ENCODE data around the gene LGALS7B. TPM values are rescaled to one million over a fixed set of nuclear protein-coding genes. Genes with fewer than 3 reads are reported as not detected.
"Not testable (repeated sequence)": the region's sequence is repeated elsewhere in the genome, so short reads cannot be mapped to it uniquely, and the experiment has no call there.

LGALS7B gene
- total RNA-seq, 1 experiment from 2014 or later: 1.2 TPM

- no peak for TF ChIP-seq STAT6 (CRISPR knock-in tag; conservative IDR thresholded peaks at IDR 0.05; ENCODE audit: low read depth)
- TF ChIP-seq E2F1 (CRISPR knock-in tag; IDR thresholded peaks at IDR 0.05): no peak
- TF ChIP-seq ZNF416 (CRISPR knock-in tag; IDR thresholded peaks at IDR 0.05): no peak
- no peak for TF ChIP-seq CTCF (IDR thresholded peaks at IDR 0.05)
- TF ChIP-seq CREM (CRISPR knock-in tag; IDR thresholded peaks at IDR 0.05): no peak
- no peak for TF ChIP-seq KAT7 (CRISPR knock-in tag; IDR thresholded peaks at IDR 0.05; ENCODE audit: borderline replicate concordance)
- TF ChIP-seq ZNF396 (CRISPR knock-in tag; IDR thresholded peaks at IDR 0.05; ENCODE audit: borderline replicate concordance): no peak
- TF ChIP-seq RELA (CRISPR knock-in tag; IDR thresholded peaks at IDR 0.05; ENCODE audit: borderline replicate concordance): no peak
- no peak for TF ChIP-seq ATF3 (CRISPR knock-in tag; conservative IDR thresholded peaks at IDR 0.05)
- TF ChIP-seq HMGA2 (CRISPR knock-in tag; IDR thresholded peaks at IDR 0.05): no peak
- TF ChIP-seq MXD4 (CRISPR knock-in tag; IDR thresholded peaks at IDR 0.05; ENCODE audit: borderline replicate concordance): no peak
Observed at GRCh38 chr19:38795549-38795948, 6.5 kb downstream of the LGALS7B start (continued).

- ChIA-PET POLR2A (no interaction called here), CTCF (no interaction called here)
- Mint-ChIP-seq H3K9me3 (peaks cover 8% of the 10 kb centered on the region; the same call in 1 of the 2 replicates), H3K27me3 (ENCODE audit: low read depth) (peaks cover 14% of the 10 kb centered on the region), H3K27ac (no peak overlapping the region), H3K4me3 (no peak overlapping the region), H3K4me1 (peaks cover 5% of the 10 kb centered on the region), H3K36me3 (no peaks in the 10 kb centered on the region)
- TF ChIP-seq GRHL2 (CRISPR knock-in tag; IDR thresholded peaks at IDR 0.05; ENCODE audit: insufficient replicate concordance, severe bottlenecking): no peak
- ATAC-seq (no peak), DNase-seq (ENCODE audit: low spot score) (no peak)
Observed at GRCh38 chr19:38796154-38796553, 7.2 kb downstream of the LGALS7B start.

GRCh38 chr19:38797781-38798180 is 8.8 kb downstream of the LGALS7B start:
- H3K4me3 Mint-ChIP-seq; DNase-seq (ENCODE audit: low spot score); ATAC-seq; POLR2A ChIA-PET; H3K36me3 Mint-ChIP-seq; H3K9me3 Mint-ChIP-seq; H3K27ac Mint-ChIP-seq; H3K4me1 Mint-ChIP-seq; CTCF ChIA-PET: not testable (repeated sequence)
- H3K27me3 Mint-ChIP-seq (ENCODE audit: low read depth): peaks cover 18% of the 10 kb centered on the region

- Mint-ChIP-seq H3K27me3 (ENCODE audit: low read depth) (peaks cover 9% of the 10 kb centered on the region), H3K4me3 (no peak overlapping the region), H3K9me3 (peaks cover 8% of the 10 kb centered on the region; the same call in 1 of the 2 replicates), H3K4me1 (no peaks in the 10 kb centered on the region; the same call in 1 of the 2 replicates), H3K36me3 (no peaks in the 10 kb centered on the region), H3K27ac (no peak overlapping the region)
- ChIA-PET CTCF (no interaction called here), POLR2A (no interaction called here)
- no peak for ATAC-seq
- DNase-seq (ENCODE audit: low spot score): no peak
- TF ChIP-seq NR3C1 (CRISPR knock-in tag; conservative IDR thresholded peaks at IDR 0.05; ENCODE audit: low read depth): no peak
- TF ChIP-seq TEAD1 (CRISPR knock-in tag; IDR thresholded peaks at IDR 0.05): no peak
- TF ChIP-seq ZNF532 (CRISPR knock-in tag; IDR thresholded peaks at IDR 0.05; ENCODE audit: borderline replicate concordance): no peak
- no peak for TF ChIP-seq STAT6 (CRISPR knock-in tag; conservative IDR thresholded peaks at IDR 0.05; ENCODE audit: low read depth)
- no peak for TF ChIP-seq GABPB1 (CRISPR knock-in tag; IDR thresholded peaks at IDR 0.05)
- TF ChIP-seq TCF7 (CRISPR knock-in tag; IDR thresholded peaks at IDR 0.05; ENCODE audit: low read depth): no peak
- no peak for TF ChIP-seq ESRRA (CRISPR knock-in tag; IDR thresholded peaks at IDR 0.05; ENCODE audit: borderline replicate concordance)
- no peak for TF ChIP-seq ZNF416 (CRISPR knock-in tag; IDR thresholded peaks at IDR 0.05)
Observed at GRCh38 chr19:38799104-38799503, 10.1 kb downstream of the LGALS7B start.
